Measurements from ENCODE around the gene PSMC3.
A peak's percentile ranks its signal among the peaks of the same experiment; 100 is the strongest.

The PSMC3 gene

DNA sequence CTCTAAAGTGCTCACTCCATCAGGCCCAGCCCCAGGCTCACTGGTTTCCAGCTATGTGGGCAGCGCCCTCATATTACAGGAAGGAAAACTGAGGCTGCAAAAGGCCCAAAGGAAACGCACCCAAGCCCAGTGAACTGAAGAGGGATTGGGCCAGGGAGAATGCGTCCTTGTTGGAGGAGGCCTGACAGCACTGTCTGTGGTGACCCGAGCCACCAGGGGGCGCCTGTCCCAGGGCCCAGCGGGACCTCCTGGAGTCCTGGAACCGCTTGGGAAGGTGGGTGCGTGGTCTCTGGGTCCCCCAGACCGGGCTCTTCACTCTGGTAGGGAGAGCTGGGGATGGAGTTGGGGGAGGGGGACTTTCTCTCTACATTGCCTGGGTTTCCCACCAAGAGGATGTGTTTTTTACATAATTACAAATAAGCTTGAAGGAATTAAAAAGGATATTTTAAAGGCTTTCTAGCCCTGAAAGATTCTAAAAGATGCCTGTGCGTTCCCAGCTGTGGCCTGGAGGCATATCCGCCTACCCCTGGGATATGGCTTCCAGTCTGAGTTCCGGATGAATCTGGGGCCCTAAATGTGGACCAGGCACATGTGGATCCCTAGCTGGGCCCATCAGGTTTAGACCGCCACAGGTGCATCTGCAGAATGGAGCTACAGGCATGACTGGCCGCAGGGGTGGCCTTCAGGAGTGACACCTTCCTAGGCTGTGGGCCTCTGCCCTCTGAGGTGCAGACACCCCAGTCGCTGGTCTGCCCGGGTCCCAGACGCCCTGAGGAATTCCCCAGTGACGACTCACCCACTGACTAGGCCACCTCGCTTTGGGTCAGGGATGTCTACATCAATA lies 52.1 kb downstream of the PSMC3 start:
- no peaks in the 10 kb centered on the region for H3K9me3 ChIP-seq (ENCODE audit: severe bottlenecking)
- peak; percentile 85 for DNase-seq
- no peaks in the 10 kb centered on the region for H3K36me3 ChIP-seq
- no peak overlapping the region for H3K27ac ChIP-seq
- H3K27me3 ChIP-seq (ENCODE audit: insufficient read depth, low read depth, severe bottlenecking) = no peaks in the 10 kb centered on the region
- TF ChIP-seq, protein P1, sequence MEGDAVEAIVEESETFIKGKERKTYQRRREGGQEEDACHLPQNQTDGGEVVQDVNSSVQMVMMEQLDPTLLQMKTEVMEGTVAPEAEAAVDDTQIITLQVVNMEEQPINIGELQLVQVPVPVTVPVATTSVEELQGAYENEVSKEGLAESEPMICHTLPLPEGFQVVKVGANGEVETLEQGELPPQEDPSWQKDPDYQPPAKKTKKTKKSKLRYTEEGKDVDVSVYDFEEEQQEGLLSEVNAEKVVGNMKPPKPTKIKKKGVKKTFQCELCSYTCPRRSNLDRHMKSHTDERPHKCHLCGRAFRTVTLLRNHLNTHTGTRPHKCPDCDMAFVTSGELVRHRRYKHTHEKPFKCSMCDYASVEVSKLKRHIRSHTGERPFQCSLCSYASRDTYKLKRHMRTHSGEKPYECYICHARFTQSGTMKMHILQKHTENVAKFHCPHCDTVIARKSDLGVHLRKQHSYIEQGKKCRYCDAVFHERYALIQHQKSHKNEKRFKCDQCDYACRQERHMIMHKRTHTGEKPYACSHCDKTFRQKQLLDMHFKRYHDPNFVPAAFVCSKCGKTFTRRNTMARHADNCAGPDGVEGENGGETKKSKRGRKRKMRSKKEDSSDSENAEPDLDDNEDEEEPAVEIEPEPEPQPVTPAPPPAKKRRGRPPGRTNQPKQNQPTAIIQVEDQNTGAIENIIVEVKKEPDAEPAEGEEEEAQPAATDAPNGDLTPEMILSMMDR (IDR thresholded peaks at IDR 0.05; ENCODE audit: low read depth, low read length) = peak; percentile 98
- H3K4me3 ChIP-seq (ENCODE audit: low read depth, low read length) = no peak overlapping the region

DNA sequence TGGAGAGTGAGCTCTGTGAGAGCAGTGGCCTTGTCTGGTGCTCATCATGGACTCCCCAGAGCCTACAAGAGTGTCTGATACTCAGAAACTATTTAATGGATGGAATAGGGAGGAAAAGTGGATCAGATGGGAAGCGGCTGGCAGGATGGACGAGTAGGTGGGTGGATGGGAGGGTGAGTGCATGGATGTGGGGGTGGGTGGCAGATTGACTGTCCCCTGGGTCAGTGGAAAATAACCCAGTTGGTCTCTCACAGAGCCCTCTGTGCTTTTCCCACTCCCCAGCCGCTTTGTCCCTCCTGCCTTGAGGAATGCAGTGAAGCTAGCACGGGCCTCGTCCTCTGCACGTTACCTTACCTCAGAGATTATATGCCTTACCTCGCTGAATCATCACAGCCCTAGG lies 53.8 kb downstream of the PSMC3 start:
- no peaks in the 10 kb centered on the region for H3K36me3 ChIP-seq
- no peaks in the 10 kb centered on the region for H3K27me3 ChIP-seq (ENCODE audit: insufficient read depth, low read depth, severe bottlenecking)
- no peak overlapping the region for H3K27ac ChIP-seq
- no peak for DNase-seq
- TF ChIP-seq, protein P1 (IDR thresholded peaks at IDR 0.05; ENCODE audit: low read depth, low read length) = no peak
- no peaks in the 10 kb centered on the region for H3K9me3 ChIP-seq (ENCODE audit: severe bottlenecking)
- H3K4me3 ChIP-seq (ENCODE audit: low read depth, low read length) = no peak overlapping the region

DNA sequence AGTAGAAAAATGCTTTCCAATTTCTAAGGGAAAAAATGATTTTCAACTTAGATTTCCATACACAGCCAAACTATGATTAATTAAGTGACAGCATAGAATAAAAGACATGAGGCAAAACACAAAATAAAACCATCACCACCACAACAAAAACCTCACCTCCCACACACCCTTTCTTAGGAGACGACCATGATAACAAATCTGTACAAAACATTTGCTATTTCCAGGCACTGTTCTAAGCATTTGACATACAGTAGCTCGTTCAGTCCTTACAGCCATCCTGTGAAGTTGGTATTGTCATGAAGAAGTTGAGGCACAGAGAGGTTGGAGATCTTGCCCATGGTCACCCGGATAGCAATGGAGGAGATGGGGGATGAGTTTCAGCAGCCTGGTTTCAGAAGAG lies 56.6 kb downstream of the PSMC3 start:
- Histone ChIP-seq H3K9me3 (ENCODE audit: severe bottlenecking) (no peaks in the 10 kb centered on the region), H3K27me3 (ENCODE audit: insufficient read depth, low read depth, severe bottlenecking) (no peaks in the 10 kb centered on the region), H3K4me3 (ENCODE audit: low read depth, low read length) (no peak overlapping the region), H3K27ac (no peak overlapping the region), H3K36me3 (no peaks in the 10 kb centered on the region)
- TF ChIP-seq, protein P1 (IDR thresholded peaks at IDR 0.05; ENCODE audit: low read depth, low read length) = no peak
- no peak for DNase-seq

Data from WERI-Rb-1 (cell line).